Right lobe of liver (tissue), 6 donors: Measurements from ENCODE around the gene PLEKHG4B. TPM values are rescaled to one million over a fixed set of nuclear protein-coding genes. Genes with fewer than 3 reads are reported as not detected.
"Not testable (repeated sequence)": the region's sequence is repeated elsewhere in the genome, so short reads cannot be mapped to it uniquely, and the experiment has no call there.

Experiments used
- ATAC-seq, 4 donors: fragments of 200-7000 bp; cut with Tn5 transposase; one replicate each; pipeline ENCODE4 v1.9.1; 2020; ENCODE audit warnings: mild to moderate bottlenecking in 4 of 4, moderate library complexity in 4 of 4
- DNase-seq, 3 donors: peaks; one replicate each; pipeline ENCODE4 v3.0.0-alpha.2; 2020
- H3K27ac ChIP-seq, 3 donors: fragments of 200-600 bp; one replicate each; pipeline ENCODE4 v1.8.0; 2022
- H3K27me3 ChIP-seq, 2 donors: fragments of 200-600 bp; one replicate each; pipeline ENCODE4 v1.8.0; 2022
- H3K36me3 ChIP-seq, 4 donors: fragments of 200-600 bp; sonication (generic) in 1 of 4; one replicate each; pipeline versions ENCODE4 v1.5.1 to v1.8.0; 2017 to 2022; ENCODE audit warnings: control low read depth in 1 of 4
- H3K4me1 ChIP-seq, 4 donors: fragments of 200-600 bp; sonication (generic) in 1 of 4; one replicate each; pipeline versions ENCODE4 v1.5.1 to v1.8.0; 2017 to 2022; ENCODE audit warnings: control low read depth in 1 of 4
- H3K4me3 ChIP-seq, 3 donors: fragments of 200-600 bp; one replicate each; pipeline ENCODE4 v1.8.0; 2022
- H3K9me3 ChIP-seq, 4 donors: fragments of 200-600 bp; sonication (generic) in 1 of 4; one replicate each; pipeline versions ENCODE4 v1.5.1 to v1.8.0; 2017 to 2022; ENCODE audit warnings: control low read depth in 1 of 4
- POLR2A ChIP-seq: fragments of 450-650 bp; IDR thresholded peaks from one replicate; pipeline ENCODE4 v1.6.1; 2017; ENCODE audit warnings: antibody characterized with exemption, mild to moderate bottlenecking
- WGBS: methylation state at CpG from one replicate; pipeline ENCODE4 v1.1.6; 2018; ENCODE audit warnings: low coverage, low lambda C conversion rate; ENCODE audit not compliant: insufficient coverage; ENCODE audit errors: missing lambda C conversion rate; 5-methylcytosine and 5-hydroxymethylcytosine counted together
- intact Hi-C, 2 donors: fragments of 100-400 bp; cut with DNase I; formaldehyde crosslinking; loops; one replicate each; pipeline versions ENCODE4 v1.11.2 to v1.14.1; 2022
- total RNA-seq, 6 experiments: library from RNA; depleted of rRNA in 2 of 6; stranded (reverse); fragments of >200 nt in 2 of 6; fragmentation: NEBNext Ultra II Directional in 3 of 6; extraction: Animal tissue kit (Norgen Biotek cat#: 25700) in 3 of 6; gene quantifications; one replicate each; pipeline versions ENCODE4 v1.1.0 to v1.2.4, GENCODE V29; 2016 to 2023
- TF ChIP-seq, protein P1 (sequence below), 4 donors: fragments of 200-600 bp in 3 of 4; fragments of 450-650 bp in 1 of 4; IDR thresholded peaks; one replicate each; pipeline versions ENCODE4 v1.5.1 to v1.8.0; 2016 to 2022; ENCODE audit warnings: antibody characterized with exemption in 4 of 4, mild to moderate bottlenecking in 2 of 4
- donor health status: DM: no; HTN: yes; CAD: no.
- donor health status: DM: no; HTN: no; CAD: no.
- donor health status: DM: no; HTN: no; CAD: no.
- donor health status: DM: no; HTN: yes; CAD: no.
- donor health status: DM: no; HTN: yes; CAD: no.

Gene PLEKHG4B
- total RNA-seq, 6 experiments from 2014 or later = 0.13 to 0.18 TPM; not detected in 4

- intact Hi-C loops = no loop called here
- H3K9me3 ChIP-seq = no peaks in the 10 kb centered on the region
- no peak for ATAC-seq
Observed at GRCh38 chr5:206927-207536, 115.1 kb downstream of the PLEKHG4B start.

DNA sequence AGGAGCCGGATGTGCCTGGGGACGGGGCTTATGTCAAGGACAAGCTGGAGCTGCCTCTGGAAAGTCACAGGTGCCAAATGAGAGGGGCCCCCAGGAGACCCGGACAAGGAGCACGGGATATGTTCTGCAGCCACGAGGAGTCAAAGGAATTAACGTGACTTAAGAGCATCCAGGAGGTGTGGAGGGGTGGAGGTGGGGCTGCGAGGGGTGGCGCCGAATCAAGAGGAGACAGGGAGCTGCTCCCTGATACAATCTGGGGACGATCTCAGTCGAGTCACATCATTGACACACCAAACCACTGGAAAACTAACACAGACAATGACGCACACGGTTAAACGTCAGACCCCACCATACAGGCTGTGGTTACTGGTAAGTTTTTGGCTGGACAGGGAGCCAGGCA is 115.6 kb downstream of the PLEKHG4B start:
- H3K4me3 ChIP-seq = no peak overlapping the region
- no peaks in the 10 kb centered on the region for H3K9me3 ChIP-seq
- no peaks in the 10 kb centered on the region for H3K4me1 ChIP-seq
- ATAC-seq (no peak), DNase-seq (peak in 1 of 3 donors; percentile 28)
- intact Hi-C loops = no loop called here
- no peaks in the 10 kb centered on the region for H3K27me3 ChIP-seq
- WGBS = 91% methylated on average over 6 of the region's 14 CpGs
- TF ChIP-seq POLR2A = no peak
- TF ChIP-seq, protein P1, sequence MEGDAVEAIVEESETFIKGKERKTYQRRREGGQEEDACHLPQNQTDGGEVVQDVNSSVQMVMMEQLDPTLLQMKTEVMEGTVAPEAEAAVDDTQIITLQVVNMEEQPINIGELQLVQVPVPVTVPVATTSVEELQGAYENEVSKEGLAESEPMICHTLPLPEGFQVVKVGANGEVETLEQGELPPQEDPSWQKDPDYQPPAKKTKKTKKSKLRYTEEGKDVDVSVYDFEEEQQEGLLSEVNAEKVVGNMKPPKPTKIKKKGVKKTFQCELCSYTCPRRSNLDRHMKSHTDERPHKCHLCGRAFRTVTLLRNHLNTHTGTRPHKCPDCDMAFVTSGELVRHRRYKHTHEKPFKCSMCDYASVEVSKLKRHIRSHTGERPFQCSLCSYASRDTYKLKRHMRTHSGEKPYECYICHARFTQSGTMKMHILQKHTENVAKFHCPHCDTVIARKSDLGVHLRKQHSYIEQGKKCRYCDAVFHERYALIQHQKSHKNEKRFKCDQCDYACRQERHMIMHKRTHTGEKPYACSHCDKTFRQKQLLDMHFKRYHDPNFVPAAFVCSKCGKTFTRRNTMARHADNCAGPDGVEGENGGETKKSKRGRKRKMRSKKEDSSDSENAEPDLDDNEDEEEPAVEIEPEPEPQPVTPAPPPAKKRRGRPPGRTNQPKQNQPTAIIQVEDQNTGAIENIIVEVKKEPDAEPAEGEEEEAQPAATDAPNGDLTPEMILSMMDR (IDR thresholded peaks at IDR 0.05) = no peak
- no peak overlapping the region for H3K27ac ChIP-seq
- H3K36me3 ChIP-seq = peaks cover 0 to 8% (median 3%) of the 10 kb centered on the region in 4 donors

More at GRCh38 chr5:206927-207536, 115.1 kb downstream of the PLEKHG4B start:
- TF ChIP-seq, protein P1 (IDR thresholded peaks at IDR 0.05) = no peak
- no peak for TF ChIP-seq POLR2A
- H3K4me3 ChIP-seq = no peak overlapping the region
- no peaks in the 10 kb centered on the region for H3K27me3 ChIP-seq
- H3K27ac ChIP-seq = no peak overlapping the region
- H3K4me1 ChIP-seq = no peaks in the 10 kb centered on the region
- peak in 1 of 3 donors; percentile 15 for DNase-seq
- peaks cover 0 to 8% (median 3%) of the 10 kb centered on the region in 4 donors for H3K36me3 ChIP-seq
- WGBS = 81% methylated on average over 7 of the region's 8 CpGs

- TF ChIP-seq, protein P1 (IDR thresholded peaks at IDR 0.05) = no peak
- TF ChIP-seq POLR2A = no peak
- intact Hi-C loops = no loop called here
- DNase-seq (peak in 1 of 3 donors; percentile 30), ATAC-seq (peak in 1 of 4 donors; percentile 26)
- Histone ChIP-seq H3K36me3 (peaks cover 0 to 8% (median 3%) of the 10 kb centered on the region in 4 donors), H3K27me3 (no peaks in the 10 kb centered on the region), H3K4me3 (no peak overlapping the region), H3K27ac (no peak overlapping the region), H3K4me1 (no peaks in the 10 kb centered on the region), H3K9me3 (no peaks in the 10 kb centered on the region)
- WGBS = 77% methylated on average over 6 of the region's 15 CpGs
Observed at GRCh38 chr5:208449-209114, 116.6 kb downstream of the PLEKHG4B start.

GRCh38 chr5:213803-214395 is 121.9 kb downstream of the PLEKHG4B start:
- no peak for TF ChIP-seq POLR2A
- TF ChIP-seq, protein P1 (IDR thresholded peaks at IDR 0.05) = no peak
- intact Hi-C loops = no loop called here
- 93% methylated on average over 11 of the region's 12 CpGs for WGBS
- no peak for ATAC-seq
- no peak for DNase-seq
- Histone ChIP-seq H3K4me1 (no peaks in the 10 kb centered on the region), H3K27ac (no peak overlapping the region), H3K4me3 (no peak overlapping the region), H3K9me3 (no peaks in the 10 kb centered on the region), H3K27me3 (no peaks in the 10 kb centered on the region), H3K36me3 (no peaks in the 10 kb centered on the region)

GRCh38 chr5:215256-215655 is 123.3 kb downstream of the PLEKHG4B start:
- DNase-seq, H3K27me3 ChIP-seq, H3K4me1 ChIP-seq, H3K4me3 ChIP-seq, H3K36me3 ChIP-seq, intact Hi-C loops, H3K9me3 ChIP-seq, ATAC-seq, H3K27ac ChIP-seq: not testable (repeated sequence)
- 88% methylated on average over 1 of the region's 2 CpGs for WGBS

- H3K4me3 ChIP-seq, H3K27me3 ChIP-seq, H3K9me3 ChIP-seq, H3K27ac ChIP-seq, DNase-seq, ATAC-seq, intact Hi-C loops, H3K36me3 ChIP-seq: not testable (repeated sequence)
- WGBS = 83% methylated on average over 9 of the region's 10 CpGs
- peaks cover 0 to 17% (median 6%) of the 10 kb centered on the region in 4 donors for H3K4me1 ChIP-seq
Observed at GRCh38 chr5:216076-216475, 124.1 kb downstream of the PLEKHG4B start.
